Stimulated activated CD8-positive, alpha-beta memory T cell treated with anti-CD3 and anti-CD28 coated beads, Interleukin-15, amount 100 ng/mL, for 24 hours (primary cell): Measurements from ENCODE around the gene GET4.
"Not testable (repeated sequence)": the region's sequence is repeated elsewhere in the genome, so short reads cannot be mapped to it uniquely, and the experiment has no call there.

Source experiments
- DNase-seq: peaks from one replicate; pipeline ENCODE4 v3.0.0-alpha.2; 2020; ENCODE audit warnings: low read depth

Gene GET4

DNA sequence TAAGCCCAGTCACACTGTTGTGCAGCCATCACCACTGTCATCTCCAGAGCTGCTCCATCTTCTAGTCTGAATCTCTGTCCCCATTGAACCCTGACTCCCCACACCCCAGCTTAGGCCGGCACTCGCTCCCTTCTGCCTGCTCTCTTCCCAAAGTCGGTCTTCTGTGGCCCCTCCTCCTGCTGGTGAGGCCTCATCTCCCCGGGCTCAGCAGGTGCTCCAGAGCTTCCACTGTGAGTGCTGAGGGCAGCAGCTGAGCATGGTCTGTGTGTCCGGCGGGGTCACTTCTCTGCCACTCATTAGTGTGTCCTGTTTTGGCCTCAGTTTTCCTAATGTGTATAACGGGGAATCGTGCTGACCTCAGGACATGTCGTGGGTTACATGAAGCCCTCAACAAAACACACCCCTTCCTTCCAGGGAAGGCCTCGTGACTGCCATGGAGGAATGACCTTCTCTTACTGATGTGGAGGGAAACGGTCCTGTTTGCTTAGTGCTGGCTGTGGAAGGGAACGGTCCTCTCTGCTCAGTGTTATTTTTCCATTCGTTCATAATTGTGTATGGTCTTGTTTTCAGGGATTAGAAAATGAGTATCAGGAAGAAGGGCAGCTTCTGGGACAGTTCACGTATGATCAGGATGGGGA, 4.3 kb upstream of the GET4 start:
- DNase-seq, result no peak

GRCh38 chr7:872685-873084, 3.7 kb upstream of the GET4 start:
- not testable (repeated sequence) for DNase-seq

DNA sequence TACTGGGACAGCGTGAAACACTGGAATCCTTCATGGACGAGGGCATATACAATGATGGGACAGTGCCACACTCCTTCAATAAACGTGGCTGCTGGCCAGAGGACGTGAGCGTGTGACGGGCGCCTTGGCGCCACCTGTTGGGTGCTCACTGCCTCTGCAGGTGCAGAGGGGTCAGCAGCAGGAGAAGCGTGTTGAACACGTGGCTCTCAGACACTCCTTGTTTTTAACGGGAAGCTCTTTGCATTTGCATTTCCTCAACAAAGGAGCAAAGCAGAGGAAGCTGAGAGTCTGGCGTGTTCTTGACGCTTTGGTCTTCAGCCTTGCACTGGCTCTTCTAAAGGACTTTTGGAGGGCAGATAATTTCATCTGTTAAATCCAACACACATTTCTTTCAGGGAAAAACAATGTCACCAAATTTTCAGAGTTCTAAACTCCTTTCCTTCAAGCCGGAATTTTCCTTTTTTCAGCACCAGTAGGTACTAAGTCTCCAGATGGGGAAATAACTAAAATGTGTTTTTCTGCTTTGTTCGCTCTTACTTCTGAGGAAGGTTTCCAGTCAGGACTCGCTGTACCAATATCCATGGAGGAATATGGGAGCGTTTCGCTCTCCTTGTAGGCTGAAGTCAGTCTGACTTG, 2.9 kb upstream of the GET4 start:
- DNase-seq, result peak; percentile 35

- no peak for DNase-seq
Observed at GRCh38 chr7:874031-874749, 2.2 kb upstream of the GET4 start.

- DNase-seq, result no peak
Observed at GRCh38 chr7:875051-875450, 1.3 kb upstream of the GET4 start.

DNA sequence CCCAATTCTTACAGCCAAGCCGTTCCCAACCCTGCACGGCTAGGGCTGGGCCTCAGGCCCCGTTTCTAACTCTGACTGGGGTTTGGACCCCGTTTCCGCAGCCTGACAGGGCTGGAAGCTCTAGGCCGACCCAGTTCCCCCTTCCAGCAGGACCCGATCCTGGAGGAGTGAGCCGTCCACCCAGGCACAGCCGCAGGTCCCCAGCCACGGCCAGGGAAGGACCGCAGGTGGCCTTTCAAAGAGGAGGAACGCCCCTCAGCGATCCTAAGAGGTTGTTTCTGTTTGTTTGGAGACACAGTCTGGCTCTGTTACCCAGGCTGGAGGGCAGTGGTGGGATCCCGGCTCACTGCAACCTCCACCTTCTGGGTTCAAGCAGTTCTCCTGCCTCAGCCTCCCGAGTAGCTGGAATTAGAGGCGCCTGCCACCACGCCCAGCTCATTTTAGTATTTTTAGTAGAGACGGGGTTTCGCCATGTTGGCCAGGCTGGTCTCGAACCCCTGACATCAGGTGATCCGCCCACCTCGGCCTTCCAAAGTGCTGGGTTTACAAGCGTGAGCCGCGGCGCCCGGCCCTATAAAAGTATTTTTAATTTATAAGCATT, 778 bp upstream of the GET4 start:
- DNase-seq, result no peak

DNA sequence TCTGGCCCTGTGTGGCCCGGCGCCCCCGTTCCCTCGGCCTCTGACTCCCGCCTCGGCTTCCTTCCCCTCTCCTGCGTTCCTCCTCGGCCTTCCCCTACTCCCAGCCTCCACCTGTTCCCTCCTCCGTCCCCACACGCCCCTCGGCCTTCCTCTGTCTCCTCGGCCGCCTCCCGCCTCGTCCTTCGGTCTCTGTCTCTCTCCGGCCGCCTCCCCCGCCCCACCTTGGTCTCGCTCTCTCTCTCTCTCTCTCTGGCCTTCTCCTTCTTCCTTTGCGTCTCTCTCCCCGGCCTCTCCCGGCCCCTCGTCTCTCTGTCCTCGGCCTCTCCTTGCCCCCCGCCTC, 588 bp downstream of the GET4 start:
- DNase-seq, result no peak

GRCh38 chr7:877312-878232, 1.2 kb downstream of the GET4 start:
- DNase-seq, result no peak

GRCh38 chr7:879093-879492, 2.7 kb downstream of the GET4 start:
- DNase-seq, result no peak

DNA sequence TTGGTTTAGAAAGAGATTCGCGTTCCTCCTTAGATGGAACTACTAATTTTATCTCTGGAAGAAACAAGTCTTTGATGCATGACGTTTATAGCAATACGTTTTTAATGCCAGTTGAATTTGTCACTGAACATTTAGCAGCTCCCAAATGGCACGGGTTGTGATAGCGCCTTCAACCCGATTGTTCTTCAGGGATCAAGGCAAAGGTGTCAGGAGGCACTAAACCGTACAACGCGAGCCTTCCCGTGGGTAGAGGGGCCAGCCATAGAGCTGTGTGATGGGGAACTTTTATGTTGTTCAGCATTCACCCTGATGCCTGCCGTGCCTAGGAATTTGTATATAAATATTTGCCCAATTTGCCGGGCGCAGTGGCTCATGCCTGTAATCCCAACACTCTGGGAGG, 3.4 kb downstream of the GET4 start:
- DNase-seq, result no peak

DNA sequence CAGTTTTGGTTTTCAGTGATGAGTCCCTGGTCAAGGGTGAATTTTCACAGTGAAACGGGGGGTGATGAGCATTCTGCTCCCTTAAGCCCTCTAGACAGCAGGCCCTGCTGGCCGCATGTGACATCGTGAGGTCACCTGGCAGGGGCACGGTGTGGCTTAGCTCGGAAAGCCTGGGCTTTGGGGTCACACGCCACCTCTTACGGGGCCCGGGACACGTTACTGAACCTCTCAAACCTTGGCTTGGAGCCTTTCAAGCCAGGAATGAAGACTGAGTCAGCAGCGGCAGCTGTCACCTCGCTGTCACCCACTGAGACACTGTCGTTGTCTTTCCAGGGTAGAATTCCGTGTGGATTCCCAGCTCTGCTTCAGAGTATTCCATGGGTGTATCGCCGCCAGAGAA, 4.1 kb downstream of the GET4 start:
- DNase-seq, result no peak

- DNase-seq, result no peak
Observed at GRCh38 chr7:881441-882234, 5.3 kb downstream of the GET4 start.

GRCh38 chr7:882336-883035, 6.1 kb downstream of the GET4 start:
- DNase-seq, result no peak

- no peak for DNase-seq
Observed at GRCh38 chr7:883055-884021, 7.0 kb downstream of the GET4 start.

DNA sequence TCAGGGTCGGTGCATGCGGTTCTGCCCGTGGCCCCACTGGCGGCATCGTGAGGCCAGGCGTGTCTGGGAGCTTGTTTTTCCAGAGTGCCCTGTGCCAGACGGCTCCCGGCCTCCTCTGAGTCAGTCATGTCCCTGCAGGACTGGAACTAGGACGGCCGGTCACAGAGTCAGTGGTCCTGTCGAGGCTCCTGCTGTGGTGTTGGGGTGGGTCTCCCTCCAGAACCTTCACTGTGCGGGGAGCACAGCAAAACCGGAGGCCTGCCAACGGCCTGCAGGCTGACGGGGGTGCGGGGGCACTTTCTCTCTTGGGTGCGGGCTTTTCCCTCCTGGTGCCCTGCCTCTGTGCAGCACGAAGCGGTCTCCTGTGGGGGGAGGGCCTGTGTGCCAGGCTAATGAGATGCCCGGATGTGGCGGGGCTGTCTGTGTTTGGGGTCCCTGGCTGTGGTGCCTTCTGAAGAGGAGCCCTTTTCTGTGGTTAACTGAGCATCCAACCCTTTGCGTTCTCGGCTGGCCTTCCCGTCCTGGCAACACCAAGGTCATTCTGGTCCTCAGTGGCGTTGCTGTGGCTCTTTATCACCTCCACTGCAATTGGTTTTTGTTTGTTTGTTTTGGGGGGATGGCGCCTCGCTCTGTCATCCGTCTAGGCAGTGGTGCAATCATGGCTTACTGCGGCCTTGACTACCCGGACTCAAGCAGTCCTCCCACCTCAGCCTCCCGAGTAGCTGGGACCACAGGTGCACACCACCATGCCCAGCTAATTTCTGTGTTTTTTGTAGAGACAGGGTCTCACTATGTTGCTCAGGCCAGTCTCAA, 8.0 kb downstream of the GET4 start:
- DNase-seq, result no peak

- DNase-seq, result no peak
Observed at GRCh38 chr7:885261-885892, 9.0 kb downstream of the GET4 start.

DNA sequence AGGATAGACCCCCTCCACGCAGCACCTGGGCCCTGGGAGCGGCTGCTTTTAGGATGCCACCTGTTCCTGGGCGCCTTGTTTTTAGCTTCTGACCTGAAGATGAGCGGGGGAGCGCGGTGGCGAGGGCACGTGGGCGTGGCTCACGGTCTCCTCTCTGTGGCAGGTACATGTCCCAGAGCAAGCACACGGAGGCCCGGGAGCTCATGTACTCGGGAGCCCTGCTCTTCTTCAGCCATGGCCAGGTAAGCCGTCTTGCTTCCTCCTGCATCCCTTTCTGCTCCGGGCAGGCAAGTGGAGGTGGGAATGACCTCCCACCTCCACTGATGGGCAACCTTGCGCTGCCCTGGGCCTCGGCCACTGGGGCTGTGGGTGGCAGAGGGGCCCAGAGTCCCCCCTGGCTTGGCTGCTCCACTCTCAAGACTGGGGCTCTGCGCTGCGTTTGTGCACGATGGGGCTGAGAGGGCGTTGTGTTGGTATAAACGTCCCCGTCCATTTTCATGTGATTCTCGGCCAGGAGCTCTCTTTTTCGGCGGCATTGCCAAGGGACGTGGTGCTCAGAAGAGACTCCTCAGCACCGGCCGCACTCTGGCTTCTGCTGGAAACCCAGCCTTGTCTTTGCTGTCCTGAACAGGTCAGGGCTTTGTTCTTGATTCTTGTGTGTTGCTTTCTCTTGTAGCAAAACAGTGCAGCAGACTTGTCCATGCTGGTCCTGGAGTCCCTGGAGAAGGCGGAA, 9.7 kb downstream of the GET4 start:
- DNase-seq, result no peak
